C4-2B (cell line): ENCODE measurements around the gene L3MBTL4.

ENCODE experiments used
- H3K27ac ChIP-seq: fragments of 450-650 bp; 2 replicates; pipeline ENCODE4 v1.5.1; 2017
- ZFX ChIP-seq: fragments of 450-650 bp; IDR thresholded peaks from 2 replicates; pipeline ENCODE4 v1.6.1; 2017
- TF ChIP-seq, protein P1 (sequence below): fragments of 450-650 bp; conservative IDR thresholded peaks from 2 replicates; pipeline ENCODE4 v1.5.1; 2017; ENCODE audit warnings: mild to moderate bottlenecking

The L3MBTL4 gene

DNA sequence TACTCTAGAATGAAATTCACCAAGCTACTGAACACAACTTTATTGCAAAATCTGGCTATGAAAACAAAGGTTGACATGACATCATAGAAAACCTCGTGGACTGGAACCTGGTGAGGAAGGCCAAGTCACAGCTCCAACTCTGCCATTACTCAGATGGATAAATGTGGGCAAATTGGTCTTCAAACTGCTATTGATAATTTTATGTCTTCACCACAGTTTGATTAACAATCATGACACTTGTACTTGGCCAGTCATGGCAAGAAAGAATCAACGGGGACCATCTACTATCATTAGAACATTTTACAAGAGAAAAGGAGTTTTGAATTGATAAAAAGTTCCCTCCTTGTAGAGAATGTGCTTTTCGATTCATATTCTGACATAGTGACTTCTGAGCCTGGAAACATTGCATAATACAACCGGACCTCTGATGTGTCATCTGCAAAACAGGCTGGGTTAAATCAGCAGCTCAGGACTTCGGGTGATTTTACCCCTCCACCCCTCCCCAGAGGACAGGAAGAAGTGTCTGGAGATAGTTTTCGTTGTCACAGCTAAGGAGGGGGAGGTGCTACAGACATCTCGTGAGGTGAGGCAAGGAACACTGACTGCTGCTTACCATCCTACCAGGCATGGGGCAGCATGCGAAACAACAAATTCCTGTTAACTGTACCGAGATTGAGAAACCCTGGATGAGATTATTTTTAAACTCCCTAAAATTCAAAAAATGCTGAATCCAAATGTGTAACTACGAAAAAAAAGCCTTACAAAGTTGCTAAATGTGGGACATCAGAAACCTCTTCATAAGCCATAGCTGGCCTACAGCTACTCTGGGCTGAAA lies 8.4 kb downstream of the L3MBTL4 start:
- TF ChIP-seq, protein P1, sequence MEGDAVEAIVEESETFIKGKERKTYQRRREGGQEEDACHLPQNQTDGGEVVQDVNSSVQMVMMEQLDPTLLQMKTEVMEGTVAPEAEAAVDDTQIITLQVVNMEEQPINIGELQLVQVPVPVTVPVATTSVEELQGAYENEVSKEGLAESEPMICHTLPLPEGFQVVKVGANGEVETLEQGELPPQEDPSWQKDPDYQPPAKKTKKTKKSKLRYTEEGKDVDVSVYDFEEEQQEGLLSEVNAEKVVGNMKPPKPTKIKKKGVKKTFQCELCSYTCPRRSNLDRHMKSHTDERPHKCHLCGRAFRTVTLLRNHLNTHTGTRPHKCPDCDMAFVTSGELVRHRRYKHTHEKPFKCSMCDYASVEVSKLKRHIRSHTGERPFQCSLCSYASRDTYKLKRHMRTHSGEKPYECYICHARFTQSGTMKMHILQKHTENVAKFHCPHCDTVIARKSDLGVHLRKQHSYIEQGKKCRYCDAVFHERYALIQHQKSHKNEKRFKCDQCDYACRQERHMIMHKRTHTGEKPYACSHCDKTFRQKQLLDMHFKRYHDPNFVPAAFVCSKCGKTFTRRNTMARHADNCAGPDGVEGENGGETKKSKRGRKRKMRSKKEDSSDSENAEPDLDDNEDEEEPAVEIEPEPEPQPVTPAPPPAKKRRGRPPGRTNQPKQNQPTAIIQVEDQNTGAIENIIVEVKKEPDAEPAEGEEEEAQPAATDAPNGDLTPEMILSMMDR: no peak
- TF ChIP-seq ZFX: no peak
- no peak overlapping the region for H3K27ac ChIP-seq

DNA sequence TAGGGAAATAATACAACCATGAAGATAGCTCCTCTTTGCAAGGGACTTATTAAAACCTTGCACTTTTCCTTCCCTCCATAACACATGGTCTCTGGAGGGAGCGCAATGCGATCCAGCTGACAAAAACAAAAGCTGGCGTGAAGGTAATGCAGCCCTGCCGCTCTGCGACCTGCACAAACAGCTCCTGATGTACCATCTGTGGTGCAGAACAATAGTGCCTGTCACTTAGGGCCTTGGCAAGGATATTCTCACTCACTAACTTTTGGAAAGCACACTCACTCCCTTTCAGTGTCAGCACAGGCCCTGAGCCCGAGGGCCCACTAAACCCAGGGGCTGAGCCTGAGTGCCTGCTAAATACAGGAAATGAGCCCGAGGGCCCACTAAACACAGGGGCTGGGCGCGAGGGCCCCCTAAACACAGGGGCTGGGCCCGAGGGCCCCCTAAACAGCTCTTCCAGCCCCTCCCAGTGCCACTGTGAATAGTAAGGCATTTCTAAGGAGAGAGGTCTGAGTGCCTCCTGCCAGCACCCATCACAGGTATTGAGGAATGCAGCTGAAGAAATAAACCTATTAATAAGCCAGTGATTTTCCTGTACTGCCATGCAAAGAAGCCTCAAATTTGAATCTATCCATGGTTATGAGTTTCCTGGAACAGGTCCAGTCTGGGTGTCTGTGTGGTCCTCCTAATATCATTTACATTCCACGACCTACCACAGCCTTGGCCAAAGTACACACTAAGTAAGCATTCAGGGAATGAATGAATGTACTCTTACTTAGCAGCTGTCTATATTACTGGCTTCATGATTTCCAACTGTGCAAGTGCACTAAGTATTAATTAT lies 9.3 kb downstream of the L3MBTL4 start:
- no peak overlapping the region for H3K27ac ChIP-seq
- TF ChIP-seq ZFX: no peak
- TF ChIP-seq, protein P1: no peak

DNA sequence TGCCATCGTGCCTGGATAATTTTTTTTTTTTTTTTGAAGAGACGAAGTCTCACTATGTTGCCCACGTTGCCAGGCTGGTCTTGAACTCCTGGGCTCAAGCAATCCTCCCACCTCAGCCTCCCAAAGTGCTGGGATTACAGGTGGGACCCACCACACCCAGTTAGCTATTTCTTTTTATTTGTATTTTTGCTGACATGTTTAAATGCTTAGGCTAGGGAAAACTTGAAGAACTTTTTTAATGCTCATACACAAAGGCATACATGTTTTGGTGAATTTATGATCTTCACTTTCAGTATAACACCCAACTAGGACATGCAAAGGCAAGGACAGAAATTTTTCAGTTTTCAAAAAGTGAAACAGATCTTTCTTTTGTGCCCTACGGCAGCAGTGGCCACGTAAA lies 9.9 kb downstream of the L3MBTL4 start:
- H3K27ac ChIP-seq: no peak overlapping the region
- TF ChIP-seq ZFX: no peak
- TF ChIP-seq, protein P1: no peak

DNA sequence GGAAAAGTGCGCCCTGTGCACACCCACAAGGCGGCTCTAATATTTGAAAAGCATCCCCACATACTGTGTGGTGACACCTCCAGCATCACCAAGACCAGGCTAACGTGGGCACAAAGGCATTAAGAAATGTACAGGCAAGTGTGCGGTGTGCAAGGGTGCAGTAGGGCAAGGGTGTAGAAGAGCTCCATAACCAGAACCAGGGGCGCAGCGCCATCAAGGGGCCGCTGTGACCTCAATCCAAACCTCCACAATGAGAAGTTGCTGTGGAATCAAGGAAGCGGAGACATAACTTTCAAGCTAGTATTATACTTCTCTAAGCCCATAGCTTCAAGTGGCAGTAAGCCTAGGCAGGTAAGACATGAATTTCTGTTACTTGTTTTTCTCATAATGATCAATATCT lies 13.0 kb downstream of the L3MBTL4 start:
- TF ChIP-seq, protein P1: peak; percentile 48
- TF ChIP-seq ZFX: no peak
- H3K27ac ChIP-seq: no peak overlapping the region

DNA sequence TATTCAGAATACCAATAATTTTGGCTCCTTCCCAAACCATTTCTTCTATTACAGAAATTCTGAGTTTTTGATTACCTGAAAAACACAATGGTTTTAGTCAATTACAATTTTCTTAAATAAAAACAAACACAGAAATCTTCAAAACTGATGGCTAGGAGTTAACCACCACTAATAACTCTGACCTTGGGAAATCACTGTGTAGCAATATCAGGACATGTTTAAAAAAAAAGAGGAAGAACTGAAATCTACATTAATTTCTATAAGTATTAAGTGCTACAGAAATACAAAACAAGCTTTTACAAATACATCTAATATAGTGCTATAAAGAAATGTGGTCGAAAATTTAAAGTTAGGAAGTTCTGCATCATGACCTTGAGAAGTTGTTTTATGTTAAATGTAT lies 14.9 kb downstream of the L3MBTL4 start:
- no peak for TF ChIP-seq ZFX
- TF ChIP-seq, protein P1: no peak
- H3K27ac ChIP-seq: no peak overlapping the region

DNA sequence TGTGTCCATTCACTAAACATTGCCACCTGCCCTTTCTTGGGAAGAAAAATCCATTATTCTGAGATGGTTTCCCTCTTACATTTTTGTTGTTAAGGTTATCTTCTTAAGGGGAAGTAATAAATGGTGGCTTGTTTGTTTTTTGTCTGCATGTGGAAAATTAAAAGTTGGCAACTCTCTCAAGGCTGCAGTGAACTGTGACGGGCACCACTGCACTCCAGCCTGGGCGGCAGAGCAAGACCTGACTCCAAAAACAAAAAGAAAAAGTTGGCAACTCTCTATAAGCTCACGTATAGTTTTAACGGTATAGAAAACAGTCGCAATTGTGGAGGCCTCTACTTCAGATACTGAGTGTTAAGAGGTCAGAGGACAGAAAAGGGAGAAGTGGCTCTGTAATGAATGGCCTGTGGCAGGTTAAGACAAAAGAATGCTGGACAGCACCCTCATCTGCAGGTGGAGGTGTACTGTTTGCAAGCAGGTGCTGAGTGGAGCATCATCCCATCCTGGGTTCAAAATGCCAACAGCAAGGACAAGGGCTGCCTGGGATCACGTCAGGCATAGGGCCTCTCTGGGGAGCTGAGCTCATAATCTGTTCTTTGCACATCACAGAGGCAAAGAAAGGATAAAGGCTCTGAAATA lies 16.7 kb downstream of the L3MBTL4 start:
- H3K27ac ChIP-seq: no peak overlapping the region

More for the DNA sequence above, 16.7 kb downstream of the L3MBTL4 start:
- TF ChIP-seq, protein P1: no peak
